ENCODE measurements around the gene E2F2.
A peak's percentile ranks its signal among the peaks of the same experiment; 100 is the strongest.

- TF ChIP-seq CTCF (IDR thresholded peaks at IDR 0.05 in 8 of 11, conservative IDR thresholded peaks at IDR 0.05 in 3 of 11): peak in 1 of 11 experiments; percentile 11
- no peak for TF ChIP-seq POLR2A (IDR thresholded peaks at IDR 0.05)
- TF ChIP-seq POLR2AphosphoS5 (IDR thresholded peaks at IDR 0.05): no peak
These were observed 3.2 kb downstream of the E2F2 start for GRCh38 chr1:23527900-23528249.

Data from spleen (tissue), 7 donors.